ENCODE results near the gene PACSIN2.

DNA sequence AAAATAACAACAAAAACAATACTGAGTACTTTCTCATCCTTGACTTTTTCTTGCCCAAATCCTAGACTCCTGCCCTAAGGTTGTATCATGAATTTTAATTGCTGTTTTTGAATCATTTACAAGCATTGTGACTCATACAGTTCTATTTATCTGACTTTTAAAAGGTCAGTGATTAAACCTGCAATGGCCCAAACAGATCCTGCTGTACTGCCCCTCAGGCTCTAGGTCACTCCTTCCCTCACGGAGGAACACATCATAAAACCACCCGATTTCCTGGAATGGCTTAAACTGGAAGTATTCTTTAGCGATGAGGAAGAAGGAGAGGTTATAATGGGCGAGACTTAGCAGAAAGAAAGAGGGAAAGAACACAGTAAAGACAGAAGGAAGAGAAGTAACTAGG, 170.2 kb downstream of the PACSIN2 start:
- TF ChIP-seq CTCF (IDR thresholded peaks at IDR 0.05; ENCODE audit: insufficient read depth, low read depth, low read length) (no peak), EZH2 (IDR thresholded peaks at IDR 0.05; ENCODE audit: insufficient read depth, low read length) (no peak)

All from astrocyte (in vitro differentiated cells and primary cell).